NCI-H82 treated with DMSO at 0.1 percent for 48 hours (cell line): ENCODE results near the gene ZMYM3.
A peak's percentile ranks its signal among the peaks of the same experiment; 100 is the strongest.
"Not testable (repeated sequence)": the region's sequence is repeated elsewhere in the genome, so short reads cannot be mapped to it uniquely, and the experiment has no call there.

ENCODE experiments used
- DNase-seq: peaks from one replicate; lab custom pipeline; 2025; ENCODE audit not compliant: unreplicated experiment; lab: John Stamatoyannopoulos, UW

The ZMYM3 gene

GRCh38 chrX:71254092-71254963, at the start of gene ZMYM3:
ZMYM3 (minus strand) TSS chrX:71254140; CDS start chrX:71253255, 885 bp downstream.
- peak; percentile 51 for DNase-seq

- no peak for DNase-seq
These were observed 48.7 kb upstream of the ZMYM3 start for GRCh38 chrX:71302461-71303213.

GRCh38 chrX:71301195-71301924, 47.4 kb upstream of the ZMYM3 start, which contains the start of gene ITGB1BP2:
ITGB1BP2 (plus strand) TSS chrX:71301750; CDS start chrX:71301807, 57 bp downstream.
- DNase-seq = peak; percentile 88

GRCh38 chrX:71300495-71300894, 46.6 kb upstream of the ZMYM3 start:
- DNase-seq = not testable (repeated sequence)

GRCh38 chrX:71300064-71300463, 46.1 kb upstream of the ZMYM3 start:
- DNase-seq = not testable (repeated sequence)

- no peak for DNase-seq
These were observed 44.2 kb upstream of the ZMYM3 start for GRCh38 chrX:71298119-71298518.

GRCh38 chrX:71296806-71297205, 42.9 kb upstream of the ZMYM3 start:
- no peak for DNase-seq

GRCh38 chrX:71292669-71293365, 38.9 kb upstream of the ZMYM3 start:
- no peak for DNase-seq

- no peak for DNase-seq
These were observed 37.4 kb upstream of the ZMYM3 start for GRCh38 chrX:71291381-71291780.

GRCh38 chrX:71285929-71286328, 32.0 kb upstream of the ZMYM3 start:
- DNase-seq = no peak

- DNase-seq = peak; percentile 97
These were observed 29.6 kb upstream of the ZMYM3 start, which contains the start of gene NONO for GRCh38 chrX:71283403-71284143. NONO (plus strand) TSS chrX:71283635; CDS start chrX:71290638, 7,003 bp downstream.

GRCh38 chrX:71282514-71283402, 28.8 kb upstream of the ZMYM3 start:
- DNase-seq = no peak

- DNase-seq = not testable (repeated sequence)
These were observed 27.4 kb upstream of the ZMYM3 start for GRCh38 chrX:71281300-71281699.

- DNase-seq = not testable (repeated sequence)
These were observed 18.4 kb upstream of the ZMYM3 start for GRCh38 chrX:71272313-71272712.

GRCh38 chrX:71269801-71270395, 16.0 kb upstream of the ZMYM3 start:
- DNase-seq = no peak

- not testable (repeated sequence) for DNase-seq
These were observed 14.7 kb upstream of the ZMYM3 start for GRCh38 chrX:71268624-71269023.

- no peak for DNase-seq
These were observed 2.9 kb upstream of the ZMYM3 start for GRCh38 chrX:71256856-71257255.

- DNase-seq = no peak
These were observed 2.1 kb upstream of the ZMYM3 start for GRCh38 chrX:71256051-71256450.
